HEK293 (cell line): ENCODE measurements around the gene STK35.

ENCODE experiments used
- ZNF48 ChIP-seq: fragments of 450-650 bp; formaldehyde crosslinking; IDR thresholded peaks from 2 replicates; pipeline ENCODE4 v1.5.1; 2016; ENCODE audit warnings: missing biosample characterization, missing genetic modification characterization
- TF ChIP-seq, protein P1 (sequence below): fragments of 450-650 bp; formaldehyde crosslinking; IDR thresholded peaks from 2 replicates; pipeline ENCODE4 v1.5.1; 2016; ENCODE audit warnings: missing biosample characterization, missing genetic modification characterization
- TF ChIP-seq, protein P2 (sequence below): fragments of 450-650 bp; formaldehyde crosslinking; IDR thresholded peaks from 2 replicates; pipeline ENCODE4 v1.5.1; 2016; ENCODE audit warnings: missing biosample characterization, missing genetic modification characterization

- TF ChIP-seq, protein P1, sequence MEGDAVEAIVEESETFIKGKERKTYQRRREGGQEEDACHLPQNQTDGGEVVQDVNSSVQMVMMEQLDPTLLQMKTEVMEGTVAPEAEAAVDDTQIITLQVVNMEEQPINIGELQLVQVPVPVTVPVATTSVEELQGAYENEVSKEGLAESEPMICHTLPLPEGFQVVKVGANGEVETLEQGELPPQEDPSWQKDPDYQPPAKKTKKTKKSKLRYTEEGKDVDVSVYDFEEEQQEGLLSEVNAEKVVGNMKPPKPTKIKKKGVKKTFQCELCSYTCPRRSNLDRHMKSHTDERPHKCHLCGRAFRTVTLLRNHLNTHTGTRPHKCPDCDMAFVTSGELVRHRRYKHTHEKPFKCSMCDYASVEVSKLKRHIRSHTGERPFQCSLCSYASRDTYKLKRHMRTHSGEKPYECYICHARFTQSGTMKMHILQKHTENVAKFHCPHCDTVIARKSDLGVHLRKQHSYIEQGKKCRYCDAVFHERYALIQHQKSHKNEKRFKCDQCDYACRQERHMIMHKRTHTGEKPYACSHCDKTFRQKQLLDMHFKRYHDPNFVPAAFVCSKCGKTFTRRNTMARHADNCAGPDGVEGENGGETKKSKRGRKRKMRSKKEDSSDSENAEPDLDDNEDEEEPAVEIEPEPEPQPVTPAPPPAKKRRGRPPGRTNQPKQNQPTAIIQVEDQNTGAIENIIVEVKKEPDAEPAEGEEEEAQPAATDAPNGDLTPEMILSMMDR (tag by site-specific recombination), result no peak
- TF ChIP-seq, protein P2, sequence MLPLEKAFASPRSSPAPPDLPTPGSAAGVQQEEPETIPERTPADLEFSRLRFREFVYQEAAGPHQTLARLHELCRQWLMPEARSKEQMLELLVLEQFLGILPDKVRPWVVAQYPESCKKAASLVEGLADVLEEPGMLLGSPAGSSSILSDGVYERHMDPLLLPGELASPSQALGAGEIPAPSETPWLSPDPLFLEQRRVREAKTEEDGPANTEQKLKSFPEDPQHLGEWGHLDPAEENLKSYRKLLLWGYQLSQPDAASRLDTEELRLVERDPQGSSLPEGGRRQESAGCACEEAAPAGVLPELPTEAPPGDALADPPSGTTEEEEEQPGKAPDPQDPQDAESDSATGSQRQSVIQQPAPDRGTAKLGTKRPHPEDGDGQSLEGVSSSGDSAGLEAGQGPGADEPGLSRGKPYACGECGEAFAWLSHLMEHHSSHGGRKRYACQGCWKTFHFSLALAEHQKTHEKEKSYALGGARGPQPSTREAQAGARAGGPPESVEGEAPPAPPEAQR (tag by site-specific recombination), result no peak
- TF ChIP-seq ZNF48 (tag by site-specific recombination), result no peak
Observed at GRCh38 chr20:2137552-2138201, 36.0 kb downstream of the STK35 start.
